ENCODE measurements around the gene CSHL1.

DNA sequence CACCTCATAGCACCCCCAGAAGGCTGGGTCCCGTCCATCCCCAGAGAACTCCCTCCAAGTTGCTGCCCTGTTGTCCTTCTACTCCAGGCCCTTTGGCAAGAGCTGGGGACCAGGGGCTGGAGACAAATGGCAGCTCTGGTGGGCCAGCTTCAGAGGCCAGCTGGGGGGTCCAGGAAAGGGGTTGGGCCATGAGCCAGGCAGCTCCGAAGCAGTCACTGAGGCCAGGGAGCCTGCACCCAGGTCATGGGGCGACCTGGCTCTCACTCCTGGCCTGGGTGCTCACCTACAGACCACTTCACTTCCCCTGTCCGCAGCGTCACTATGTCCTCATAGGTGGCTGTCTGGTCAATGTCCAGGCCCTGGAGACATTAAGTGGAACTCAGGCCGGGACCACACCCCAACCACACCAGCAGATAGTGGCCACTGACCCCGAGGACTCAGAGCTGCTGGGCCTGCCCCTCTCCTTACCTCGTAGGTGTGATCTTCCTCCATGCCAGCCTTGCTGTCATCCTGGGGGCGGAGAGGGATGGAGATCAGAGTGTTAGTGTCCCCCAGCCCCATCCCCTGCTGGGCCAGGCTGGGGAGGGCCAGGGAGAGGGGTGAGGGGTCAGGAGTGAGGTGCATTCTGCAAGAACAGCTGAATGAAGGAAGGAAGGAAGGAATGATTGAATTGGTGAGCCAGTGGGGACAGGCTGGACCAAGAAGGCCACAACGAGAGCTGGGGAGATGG, 18.1 kb upstream of the CSHL1 start:
- TF ChIP-seq, protein P1, sequence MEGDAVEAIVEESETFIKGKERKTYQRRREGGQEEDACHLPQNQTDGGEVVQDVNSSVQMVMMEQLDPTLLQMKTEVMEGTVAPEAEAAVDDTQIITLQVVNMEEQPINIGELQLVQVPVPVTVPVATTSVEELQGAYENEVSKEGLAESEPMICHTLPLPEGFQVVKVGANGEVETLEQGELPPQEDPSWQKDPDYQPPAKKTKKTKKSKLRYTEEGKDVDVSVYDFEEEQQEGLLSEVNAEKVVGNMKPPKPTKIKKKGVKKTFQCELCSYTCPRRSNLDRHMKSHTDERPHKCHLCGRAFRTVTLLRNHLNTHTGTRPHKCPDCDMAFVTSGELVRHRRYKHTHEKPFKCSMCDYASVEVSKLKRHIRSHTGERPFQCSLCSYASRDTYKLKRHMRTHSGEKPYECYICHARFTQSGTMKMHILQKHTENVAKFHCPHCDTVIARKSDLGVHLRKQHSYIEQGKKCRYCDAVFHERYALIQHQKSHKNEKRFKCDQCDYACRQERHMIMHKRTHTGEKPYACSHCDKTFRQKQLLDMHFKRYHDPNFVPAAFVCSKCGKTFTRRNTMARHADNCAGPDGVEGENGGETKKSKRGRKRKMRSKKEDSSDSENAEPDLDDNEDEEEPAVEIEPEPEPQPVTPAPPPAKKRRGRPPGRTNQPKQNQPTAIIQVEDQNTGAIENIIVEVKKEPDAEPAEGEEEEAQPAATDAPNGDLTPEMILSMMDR (IDR thresholded peaks at IDR 0.05; ENCODE audit: low read depth, low read length) = no peak
- TF ChIP-seq EZH2phosphoT487 (IDR thresholded peaks at IDR 0.05; ENCODE audit: low read depth) = no peak

All from OCI-LY3 (cell line).